ENCODE measurements around the gene BTBD19.
A peak's percentile ranks its signal among the peaks of the same experiment; 100 is the strongest.
"Not testable (repeated sequence)": the region's sequence is repeated elsewhere in the genome, so short reads cannot be mapped to it uniquely, and the experiment has no call there.

Gene BTBD19

DNA sequence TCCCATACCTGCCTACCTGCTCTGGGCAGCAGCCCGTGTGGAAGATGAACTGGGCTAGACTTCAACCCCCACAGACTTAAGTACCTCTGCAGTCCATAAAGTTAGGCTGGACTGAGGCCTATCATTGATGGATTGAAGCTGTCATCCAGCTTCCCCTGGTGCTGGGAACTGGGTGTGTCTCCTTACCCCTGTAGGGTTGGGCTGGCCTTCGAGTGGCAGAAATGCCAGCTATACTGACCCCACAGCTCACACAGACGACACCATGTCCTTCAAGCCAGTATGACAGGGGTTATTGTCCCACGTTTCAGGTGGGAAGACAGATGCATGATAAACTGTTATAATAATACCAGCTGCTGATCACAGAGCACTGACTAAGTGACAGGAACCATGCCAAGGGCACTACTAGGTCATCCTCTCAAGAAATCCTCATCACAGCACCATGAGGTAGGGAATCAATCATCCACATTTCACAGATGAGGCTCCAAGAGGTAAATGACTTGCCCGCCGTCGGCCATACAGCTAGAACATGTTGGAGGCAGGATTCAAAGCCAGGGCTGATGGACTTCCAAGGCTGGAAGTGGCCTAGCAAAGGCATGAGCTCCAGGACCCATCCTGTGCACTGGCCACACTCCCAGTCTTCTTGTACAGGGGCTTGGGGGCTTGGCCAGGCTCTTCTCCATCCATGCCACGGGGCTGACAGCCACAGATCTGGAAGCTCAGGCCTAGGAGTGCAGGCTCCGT, 20.0 kb upstream of the BTBD19 start, which contains the start of gene BEST4:
BEST4 (minus strand) TSS at position 51 of the 741 bp plus-strand sequence. CDS start 465 bp downstream, outside the sequence.
- no peak for DNase-seq

DNA sequence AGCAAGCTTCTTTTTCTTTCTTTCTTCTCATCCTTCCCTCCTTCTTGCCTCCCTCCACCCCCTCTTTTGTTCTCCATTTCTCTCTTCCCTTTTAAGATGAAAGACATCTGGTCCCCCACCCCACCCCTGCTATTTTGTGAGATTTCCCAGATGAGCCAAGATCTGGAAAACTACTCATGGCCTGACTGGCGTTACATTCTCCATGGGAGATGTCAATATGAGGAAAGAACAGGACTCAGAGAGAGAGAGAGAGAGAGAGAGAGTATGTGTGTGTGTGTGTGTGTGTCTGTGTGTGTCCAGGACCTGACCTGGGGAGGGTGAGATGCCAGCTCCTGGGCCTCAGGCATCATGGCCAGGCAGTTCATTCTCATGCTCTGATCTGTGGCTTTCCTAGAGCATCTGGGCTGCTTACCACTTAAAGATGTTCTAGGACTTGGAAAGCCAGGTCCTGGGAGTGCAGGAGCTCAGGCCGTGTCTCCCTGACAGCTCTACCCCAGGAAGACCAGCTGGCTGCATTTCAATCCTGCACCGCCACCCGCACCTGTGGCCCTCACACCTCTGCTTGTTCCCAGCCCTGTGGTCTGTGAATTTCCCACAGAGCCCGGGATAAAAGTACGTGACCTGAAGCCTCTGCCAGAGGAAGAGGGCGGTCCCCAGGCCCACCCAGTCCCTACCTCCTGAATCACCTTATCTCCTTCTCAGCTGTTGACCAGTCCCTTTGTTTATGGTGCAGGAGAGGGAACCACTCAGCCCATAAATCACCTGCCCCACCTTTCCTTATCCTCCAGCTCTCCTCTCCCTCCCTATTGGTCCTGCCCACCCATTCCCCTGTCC, 17.1 kb upstream of the BTBD19 start:
- no peak for DNase-seq

DNA sequence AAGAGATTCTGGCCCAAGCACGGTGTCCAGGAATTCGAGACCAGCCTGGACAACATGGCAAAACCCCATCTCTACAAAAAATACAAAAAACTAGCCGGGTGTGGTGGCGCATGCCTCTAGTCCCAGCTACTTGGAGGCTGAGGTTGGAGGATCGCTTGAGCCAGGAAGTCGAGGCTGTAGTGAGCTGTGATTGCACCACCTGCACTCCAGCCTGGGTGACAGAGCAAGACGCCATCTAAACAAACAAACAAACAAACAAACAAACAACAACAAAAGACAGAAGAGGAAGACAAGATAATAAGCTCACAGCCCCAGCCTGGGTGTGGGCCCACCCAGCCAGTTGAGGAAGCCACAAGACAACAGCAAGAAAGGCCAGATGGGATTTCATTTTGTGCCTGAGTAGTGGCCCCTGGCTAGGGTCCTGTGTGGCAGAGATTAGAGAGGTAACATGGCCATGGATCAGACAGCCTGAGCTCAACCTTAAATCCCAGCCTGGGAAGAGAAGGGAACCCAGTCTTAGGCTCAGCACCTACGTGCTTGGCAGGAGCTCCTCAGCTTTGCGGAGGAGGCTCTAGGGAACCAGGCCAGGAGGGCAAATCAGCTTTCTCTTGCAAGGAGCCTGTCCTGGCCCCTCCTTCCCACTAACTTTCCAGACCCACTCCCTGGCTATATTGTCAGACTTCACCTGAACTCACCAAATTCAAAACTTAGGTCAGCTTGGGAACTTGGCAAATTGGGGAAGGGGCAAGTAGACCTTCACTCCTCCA, 15.4 kb upstream of the BTBD19 start:
- DNase-seq: no peak

DNA sequence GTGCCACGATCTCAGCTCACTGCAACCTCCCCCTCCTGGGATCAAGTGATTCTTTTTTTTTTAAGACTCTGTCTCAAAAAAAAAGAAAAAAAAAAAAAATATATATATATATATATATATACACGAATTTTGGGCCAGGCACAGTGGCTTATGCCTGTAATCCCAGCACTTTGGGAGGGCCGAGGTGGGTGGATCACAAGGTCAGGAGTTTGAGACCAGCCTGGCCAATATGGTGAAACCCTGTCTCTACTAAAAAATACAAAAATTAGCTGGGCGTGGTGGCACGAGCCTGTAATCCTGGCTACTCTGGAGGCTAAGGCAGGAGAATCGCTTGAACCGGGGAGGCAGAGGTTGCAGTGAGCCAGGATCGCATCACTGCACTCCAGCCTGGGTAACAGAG, 10.4 kb upstream of the BTBD19 start:
- DNase-seq: not testable (repeated sequence)

DNA sequence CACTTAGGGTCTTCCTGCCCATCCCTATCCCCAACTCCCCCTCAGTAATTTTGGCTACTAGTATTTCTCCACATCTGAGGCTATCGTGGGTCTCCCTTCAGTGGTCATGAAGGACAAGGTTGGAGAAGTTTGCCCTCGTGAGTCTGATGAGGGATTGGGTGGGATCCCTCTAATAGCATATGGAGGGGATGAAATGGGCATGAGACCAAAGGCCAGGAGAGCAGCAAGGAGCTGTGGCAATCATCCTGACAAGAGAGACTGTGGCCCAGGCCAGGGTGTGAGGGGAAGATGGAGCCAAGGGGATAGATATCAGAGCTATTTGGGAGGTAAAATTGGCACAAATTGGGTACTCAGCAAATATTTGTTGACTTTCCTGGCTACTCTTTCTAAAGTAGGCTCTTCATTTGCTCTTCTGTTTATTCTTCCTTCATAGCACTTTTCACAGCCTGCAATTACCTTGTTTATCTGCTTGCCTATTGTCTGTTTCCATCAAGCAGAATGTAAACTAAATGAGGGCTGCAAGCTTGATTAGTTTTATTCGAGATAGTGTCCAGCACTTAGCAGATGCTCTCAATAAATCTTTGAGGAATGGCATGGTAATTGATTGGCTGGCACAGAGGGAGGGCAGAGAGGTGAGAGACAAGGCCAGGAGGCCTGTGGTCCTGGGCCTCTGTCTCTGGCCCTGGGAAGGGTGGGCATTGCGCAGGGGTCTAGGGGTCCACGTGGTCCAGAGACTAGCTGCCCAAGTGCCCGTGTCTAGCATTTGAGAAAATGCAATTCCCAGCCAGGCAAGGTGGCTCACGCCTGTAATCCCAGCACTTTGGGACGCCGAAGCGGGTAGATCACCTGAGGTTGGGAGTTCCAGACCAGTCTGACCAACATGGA, 9.6 kb upstream of the BTBD19 start:
- no peak for DNase-seq

DNA sequence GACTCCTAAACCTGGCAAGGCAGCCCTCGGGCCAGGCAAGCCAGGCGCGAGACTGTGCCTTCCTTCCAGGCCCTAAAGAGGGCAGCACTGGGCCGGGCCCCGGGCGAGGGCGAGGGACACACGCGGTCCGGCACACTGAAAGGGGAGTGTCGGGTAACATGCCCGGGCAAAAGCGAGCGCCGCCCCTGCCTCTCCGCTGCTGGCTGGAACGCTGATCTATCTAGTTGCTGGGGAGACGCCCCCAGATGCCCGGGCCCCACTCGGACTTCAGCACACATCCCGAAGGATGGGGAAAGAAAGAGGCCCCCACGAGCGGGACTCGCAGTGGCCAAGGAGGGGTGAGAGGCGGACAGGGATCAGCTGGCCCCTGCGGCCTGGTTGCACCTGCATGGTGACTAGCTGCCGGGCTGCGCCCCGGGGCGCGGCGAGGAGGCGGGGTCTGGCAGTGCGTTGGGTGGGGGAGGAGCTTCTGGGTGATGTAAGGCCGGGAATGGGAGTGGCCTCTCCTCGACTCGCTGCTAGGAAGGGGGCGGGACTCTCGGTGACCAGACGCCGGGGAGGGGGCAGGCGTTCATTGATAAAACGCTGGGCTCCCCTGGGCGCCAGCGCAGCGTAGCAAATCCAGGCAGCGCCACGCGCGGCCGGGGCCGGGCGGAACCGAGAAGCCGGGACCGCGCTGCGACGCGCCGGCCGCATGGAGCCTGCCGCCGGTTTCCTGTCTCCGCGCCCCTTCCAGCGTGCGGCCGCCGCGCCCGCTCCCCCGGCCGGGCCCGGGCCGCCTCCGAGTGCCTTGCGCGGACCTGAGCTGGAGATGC, 8.3 kb upstream of the BTBD19 start, which contains the start of gene PLK3:
PLK3 (plus strand) TSS at position 608 of the 815 bp plus-strand sequence; CDS start at position 695, 87 bp downstream.
- peak; percentile 97 to 98 for DNase-seq

DNA sequence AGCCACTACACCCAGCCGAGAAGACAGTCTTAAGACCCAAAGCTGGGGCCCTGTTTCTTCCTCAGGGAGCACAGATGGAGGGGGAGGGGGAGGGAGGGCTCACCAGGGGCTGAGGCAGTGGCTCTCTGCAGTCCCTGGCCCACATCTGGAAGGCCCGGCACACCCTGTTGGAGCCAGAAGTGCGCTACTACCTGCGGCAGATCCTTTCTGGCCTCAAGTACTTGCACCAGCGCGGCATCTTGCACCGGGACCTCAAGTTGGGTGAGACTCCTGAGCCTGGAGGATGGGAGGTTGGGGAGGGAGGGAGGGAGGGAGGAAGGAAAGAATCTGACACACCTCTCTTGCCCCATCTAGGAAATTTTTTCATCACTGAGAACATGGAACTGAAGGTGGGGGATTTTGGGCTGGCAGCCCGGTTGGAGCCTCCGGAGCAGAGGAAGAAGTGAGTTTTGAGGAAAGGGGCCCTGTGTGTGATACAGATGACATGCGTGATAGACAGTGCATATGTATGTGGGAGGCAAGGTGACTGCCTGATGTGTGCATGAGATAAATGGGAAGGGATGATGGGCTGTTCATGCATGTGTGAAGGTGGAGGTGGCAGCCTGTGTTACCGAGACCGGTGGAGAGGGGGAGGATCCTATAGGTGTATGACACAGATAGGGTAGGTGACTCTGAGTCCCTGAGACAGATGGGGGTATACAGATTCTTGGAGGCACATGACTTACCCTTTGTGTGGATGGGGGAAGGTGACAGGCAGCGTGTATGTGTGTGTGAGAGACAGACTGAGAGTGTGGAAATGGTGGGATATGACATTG, 6.6 kb upstream of the BTBD19 start:
- DNase-seq: peak in 1 of 2 donors; percentile 14

DNA sequence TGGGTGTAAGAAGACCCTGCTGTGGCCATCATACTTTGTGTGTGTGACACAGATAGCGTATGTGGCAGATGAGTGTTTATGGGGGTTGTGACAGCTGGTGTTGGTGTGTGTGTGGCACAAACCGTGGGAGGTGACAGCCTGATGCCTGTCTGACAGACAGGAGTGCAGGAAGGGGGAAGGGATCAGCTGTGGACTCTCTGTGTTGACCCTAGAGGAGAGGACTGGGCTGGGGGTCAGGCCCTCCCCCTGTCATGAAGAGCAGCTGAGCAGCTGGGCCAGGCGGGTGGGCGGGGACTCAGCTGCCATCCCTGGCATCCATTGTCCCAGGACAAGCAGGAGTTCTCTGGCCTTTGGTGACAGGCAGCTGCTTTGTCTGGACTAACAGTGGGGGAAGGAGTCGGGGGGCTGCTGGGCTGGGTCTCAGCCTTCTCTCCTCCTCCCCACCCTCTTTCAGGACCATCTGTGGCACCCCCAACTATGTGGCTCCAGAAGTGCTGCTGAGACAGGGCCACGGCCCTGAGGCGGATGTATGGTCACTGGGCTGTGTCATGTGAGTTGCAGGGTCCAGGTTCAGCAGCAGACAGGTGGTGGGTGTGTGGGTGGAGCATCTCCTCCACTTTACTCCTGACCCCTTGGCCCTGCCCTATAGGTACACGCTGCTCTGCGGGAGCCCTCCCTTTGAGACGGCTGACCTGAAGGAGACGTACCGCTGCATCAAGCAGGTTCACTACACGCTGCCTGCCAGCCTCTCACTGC, 5.8 kb upstream of the BTBD19 start:
- DNase-seq: peak in 1 of 2 donors; percentile 45

DNA sequence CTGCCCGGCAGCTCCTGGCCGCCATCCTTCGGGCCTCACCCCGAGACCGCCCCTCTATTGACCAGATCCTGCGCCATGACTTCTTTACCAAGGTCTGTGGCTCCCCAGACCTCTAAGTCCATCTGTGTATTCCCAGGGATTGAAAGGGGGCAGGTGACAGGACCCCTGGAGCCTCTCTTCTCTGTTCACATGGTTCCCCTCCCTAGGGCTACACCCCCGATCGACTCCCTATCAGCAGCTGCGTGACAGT, 5.3 kb upstream of the BTBD19 start:
- no peak for DNase-seq

DNA sequence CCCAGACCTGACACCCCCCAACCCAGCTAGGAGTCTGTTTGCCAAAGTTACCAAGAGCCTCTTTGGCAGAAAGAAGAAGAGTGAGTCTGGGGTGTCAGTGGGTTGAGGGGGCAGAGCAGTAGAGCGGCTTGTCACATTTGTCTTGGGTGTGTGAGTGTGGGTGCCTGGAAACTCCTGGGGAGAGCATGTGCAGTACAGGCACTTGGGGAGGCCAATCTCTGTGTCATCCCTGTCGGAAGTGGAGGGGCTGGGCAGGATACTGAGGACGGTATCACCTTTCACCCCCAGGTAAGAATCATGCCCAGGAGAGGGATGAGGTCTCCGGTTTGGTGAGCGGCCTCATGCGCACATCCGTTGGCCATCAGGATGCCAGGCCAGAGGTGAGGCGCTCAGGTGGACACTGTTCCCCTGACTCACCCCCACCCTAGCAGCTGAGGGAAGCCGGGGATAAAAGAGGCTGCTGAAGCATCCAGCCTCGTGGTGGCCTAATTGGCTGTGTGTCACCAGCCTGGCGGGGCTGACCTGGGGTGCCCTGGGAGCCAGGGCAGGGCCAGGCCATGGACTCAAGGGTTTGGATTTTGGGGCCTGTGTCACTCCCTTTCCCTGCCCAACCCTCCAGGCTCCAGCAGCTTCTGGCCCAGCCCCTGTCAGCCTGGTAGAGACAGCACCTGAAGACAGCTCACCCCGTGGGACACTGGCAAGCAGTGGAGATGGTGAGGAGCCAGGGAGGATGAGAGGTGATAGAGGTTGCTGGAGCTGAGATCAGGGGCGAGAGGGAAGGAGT, 4.8 kb upstream of the BTBD19 start:
- no peak for DNase-seq

DNA sequence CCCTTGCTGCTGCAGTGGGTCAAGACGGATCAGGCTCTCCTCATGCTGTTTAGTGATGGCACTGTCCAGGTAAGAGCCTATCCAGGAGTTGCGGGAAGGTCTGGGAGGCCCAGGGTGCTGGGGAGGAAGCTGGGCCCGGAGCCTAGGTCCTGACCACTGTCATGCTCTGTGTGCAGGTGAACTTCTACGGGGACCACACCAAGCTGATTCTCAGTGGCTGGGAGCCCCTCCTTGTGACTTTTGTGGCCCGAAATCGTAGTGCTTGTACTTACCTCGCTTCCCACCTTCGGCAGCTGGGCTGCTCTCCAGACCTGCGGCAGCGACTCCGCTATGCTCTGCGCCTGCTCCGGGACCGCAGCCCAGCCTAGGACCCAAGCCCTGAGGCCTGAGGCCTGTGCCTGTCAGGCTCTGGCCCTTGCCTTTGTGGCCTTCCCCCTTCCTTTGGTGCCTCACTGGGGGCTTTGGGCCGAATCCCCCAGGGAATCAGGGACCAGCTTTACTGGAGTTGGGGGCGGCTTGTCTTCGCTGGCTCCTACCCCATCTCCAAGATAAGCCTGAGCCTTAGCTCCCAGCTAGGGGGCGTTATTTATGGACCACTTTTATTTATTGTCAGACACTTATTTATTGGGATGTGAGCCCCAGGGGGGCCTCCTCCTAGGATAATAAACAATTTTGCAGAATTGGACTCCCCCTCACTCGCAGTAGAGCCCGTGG, 2.9 kb upstream of the BTBD19 start:
- DNase-seq: no peak

DNA sequence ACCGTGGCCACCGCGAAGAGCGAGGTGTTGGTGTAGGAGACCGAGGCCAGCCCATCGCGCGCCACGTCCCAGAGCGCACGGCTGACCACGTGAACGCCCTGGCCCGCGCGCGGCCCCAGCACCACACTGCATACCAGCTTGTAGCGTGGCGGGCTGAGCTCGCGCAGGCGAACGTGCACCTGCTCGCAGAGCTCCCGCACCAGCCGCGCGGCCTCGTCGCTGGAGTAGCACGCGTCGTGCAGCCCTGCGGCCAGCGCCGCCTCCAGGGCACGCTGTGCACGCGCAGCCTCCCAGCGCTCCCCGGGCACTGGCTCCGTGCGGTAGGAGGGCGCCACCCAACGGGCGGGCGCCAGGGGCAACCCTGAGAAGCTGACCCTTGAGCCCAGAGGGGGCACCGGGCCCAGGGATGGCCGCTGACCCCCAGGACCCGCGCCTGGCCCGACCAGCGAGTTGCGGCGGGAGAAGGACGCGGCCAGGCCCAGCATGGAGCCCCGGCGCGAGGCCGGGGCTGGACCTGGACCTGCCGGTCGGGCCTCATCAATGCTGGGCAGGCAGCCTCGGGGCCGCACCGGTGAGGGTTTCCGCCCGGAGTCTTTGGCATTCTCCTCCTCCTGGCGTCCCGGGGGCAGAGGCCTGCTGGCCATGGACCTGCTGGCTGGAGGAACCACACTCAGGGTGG, 2.2 kb upstream of the BTBD19 start:
- no peak for DNase-seq

DNA sequence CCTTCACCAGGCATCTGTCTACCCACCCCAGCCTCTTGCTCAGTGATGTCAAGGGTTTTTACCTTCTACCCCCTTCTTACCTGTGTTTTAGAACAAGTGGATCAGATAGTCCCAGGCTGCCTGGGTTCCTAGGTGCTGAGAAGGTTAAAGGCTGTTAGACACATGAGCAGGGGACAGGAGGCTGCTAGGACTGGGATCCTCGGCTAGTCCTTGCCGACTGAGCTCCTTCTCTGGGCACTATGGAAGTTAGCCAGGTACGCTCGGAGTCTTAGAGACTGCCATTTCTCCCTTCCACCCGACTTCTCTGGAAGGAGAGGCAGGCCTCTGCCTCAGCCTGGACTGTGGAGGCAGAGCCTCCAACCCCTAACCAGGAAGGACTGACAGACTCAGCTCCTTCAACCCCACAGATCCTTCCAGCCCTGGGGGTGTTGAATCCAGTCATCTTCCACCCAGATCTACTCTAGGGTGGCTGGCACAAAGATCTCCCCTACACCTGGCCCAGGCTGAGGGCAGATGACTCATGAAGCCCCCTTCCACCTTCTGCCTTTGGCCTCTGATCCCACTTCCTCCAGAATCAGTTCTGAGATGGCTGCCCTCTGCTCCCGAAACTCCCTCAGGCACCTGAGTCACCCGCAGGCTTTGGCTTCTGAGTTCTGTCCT, 1.5 kb upstream of the BTBD19 start, which contains the start of gene DYNLT4:
DYNLT4 (minus strand) TSS at position 648 of the 660 bp plus-strand sequence. CDS start 683 bp downstream, outside the sequence.
- no peak for DNase-seq

DNA sequence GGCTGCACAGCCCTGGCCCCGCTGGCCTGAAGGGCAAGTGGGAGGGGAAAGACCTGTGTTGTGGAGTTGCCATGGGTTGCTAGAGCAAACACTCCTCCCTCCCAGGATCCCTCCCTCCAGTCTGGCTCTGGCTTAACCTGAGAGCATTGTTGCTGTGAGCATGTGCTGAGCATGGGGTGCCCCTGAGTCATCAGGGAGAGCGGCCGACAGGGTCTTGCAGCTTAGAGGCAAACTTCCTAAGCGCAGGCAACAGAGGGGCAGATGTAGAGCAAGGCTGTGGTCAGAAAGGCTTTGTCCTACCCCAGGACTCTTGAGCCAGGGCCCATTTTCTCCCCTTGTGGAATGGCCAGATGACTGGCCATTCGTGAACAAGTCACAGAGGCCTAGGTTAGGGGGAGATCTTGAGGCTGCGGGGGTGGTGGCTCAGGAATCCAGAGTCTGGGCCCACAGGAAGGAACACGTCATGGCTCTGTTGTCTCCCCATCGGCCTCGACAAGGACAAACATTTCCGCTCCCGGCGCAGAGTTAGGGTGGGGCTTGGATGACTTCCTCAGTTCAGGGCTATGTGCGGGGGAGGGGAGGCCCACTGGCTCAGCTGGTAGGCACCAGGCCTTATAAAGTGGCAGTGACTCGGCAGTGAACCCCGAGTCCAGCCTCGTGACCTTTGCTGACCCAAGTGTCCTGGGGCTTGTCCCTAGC, 810 bp upstream of the BTBD19 start:
- DNase-seq: peak; percentile 99 to 100

DNA sequence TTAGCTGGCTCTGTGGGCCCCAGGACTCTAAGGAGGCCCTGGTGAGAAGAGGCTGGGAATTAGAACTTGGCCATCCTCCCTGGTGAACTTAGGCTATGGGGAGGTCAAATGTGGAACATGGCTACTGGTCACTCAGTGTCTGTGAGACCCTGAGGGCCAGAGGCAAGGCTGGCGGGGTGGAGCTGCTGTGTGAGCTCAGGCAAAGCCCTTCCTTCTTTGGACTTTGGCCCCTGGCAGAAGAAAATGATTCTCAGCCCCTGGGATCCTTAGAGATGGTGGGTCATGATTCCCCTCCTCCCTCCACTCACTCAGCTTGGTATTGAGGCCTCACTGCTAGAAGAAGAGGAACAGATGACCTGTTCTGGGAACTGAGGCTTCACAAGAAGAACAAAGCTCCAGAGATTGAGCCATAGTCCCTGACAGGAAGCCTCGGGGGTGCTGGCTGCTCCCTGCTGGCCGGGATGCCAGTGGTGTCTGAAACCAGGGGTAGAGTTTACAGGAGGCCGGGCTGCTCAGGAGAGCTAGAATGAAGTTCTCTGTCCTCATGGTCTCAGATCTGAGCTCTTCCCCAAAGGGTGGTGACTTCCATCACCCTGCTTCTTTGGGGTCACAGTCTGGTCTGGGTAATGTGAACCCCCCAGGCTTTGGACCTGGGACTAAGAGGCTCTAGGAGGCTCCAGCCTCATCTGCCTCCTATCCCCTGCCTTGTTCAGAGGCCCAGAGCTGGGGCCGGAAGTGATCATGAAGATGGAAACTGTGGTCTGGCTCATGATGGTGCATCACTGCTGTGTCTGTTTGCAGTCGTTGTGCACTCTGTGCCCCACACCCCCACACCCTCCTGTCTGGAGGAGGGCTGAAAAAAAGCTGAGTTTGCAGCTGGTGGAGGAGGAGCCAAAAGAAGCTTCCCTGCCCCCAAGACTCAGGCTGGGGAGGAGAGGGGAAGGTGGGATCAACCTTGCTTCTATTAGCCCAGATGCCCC, 905 bp downstream of the BTBD19 start:
- DNase-seq: peak; percentile 93 to 95

Data from inflammatory macrophage (primary cell).